Measurements from ENCODE around the gene CCNA2. TPM values are rescaled to one million over a fixed set of nuclear protein-coding genes. Genes with fewer than 3 reads are reported as not detected.

Gene CCNA2
- total RNA-seq: 10 to 100 TPM in 1 of 5 experiments, 1 to 10 TPM in 2, under 1 TPM in 2; 0.24 to 63.7 (median 1.2) TPM
- under 1 TPM; 0.06 to 0.13 TPM for polyA plus RNA-seq
- 1.3 reads per million, percentile 2 among the genes with 10 or more reads in this experiment for total RNA-seq

DNA sequence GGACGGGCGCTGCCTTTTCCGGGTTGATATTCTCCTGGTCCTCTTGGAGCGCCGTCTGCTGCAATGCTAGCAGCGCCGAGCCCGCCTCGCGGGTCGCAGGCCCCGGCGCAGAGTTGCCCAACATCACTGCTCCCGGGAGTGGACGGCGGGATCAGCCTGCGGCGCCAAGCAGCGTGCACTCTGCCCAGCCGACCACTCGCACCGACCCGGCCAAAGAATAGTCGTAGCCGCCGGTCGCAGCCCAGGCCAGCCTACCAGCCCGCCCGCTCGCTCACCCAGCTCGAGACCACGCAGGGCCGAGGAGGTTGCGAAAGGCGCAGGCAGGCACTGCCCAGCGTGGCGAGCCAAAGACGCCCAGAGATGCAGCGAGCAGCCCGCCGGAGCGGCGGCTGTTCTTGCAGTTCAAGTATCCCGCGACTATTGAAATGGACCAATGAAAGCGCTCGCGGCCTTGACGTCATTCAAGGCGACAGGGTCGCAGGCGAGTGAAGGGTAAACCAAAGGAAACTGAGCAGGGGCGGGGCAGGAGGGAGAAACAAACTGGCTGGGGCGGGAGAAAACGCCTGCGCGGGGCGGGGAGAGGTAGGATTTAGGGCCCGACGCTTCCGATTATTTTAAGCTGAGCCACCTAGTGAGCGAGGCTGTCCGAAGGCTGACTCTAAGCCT is at the start of gene CCNA2:
Gene CCNA2 (minus strand): TSS at position 379 of the 666 bp plus-strand sequence. CDS start 255 bp downstream, at position 124.
- DNase-seq: peak; percentile 86 to 95 (median 93)
- H3K4me3 Mint-ChIP-seq: peak within 1 kb of the TSS; percentile 85 to 100 (median 92)
- H3K27ac Mint-ChIP-seq: peak within 1 kb of the TSS; percentile 72 to 97 (median 93)

GRCh38 chr4:121869841-121870822 is 46.4 kb upstream of the CCNA2 start, which contains the start of gene BBS7:
BBS7 (minus strand) TSS chr4:121870474; CDS start chr4:121870313, 161 bp downstream.
- peaks cover 0 to 7% (median 0%) of the 10 kb centered on the region in 3 experiments for H3K36me3 ChIP-seq (ENCODE audit: control insufficient read depth in 2 of 3, insufficient read depth in 3 of 3, low read length in 3 of 3)
- no peaks in the 10 kb centered on the region for H3K9me3 ChIP-seq (ENCODE audit: control insufficient read depth in 2 of 3, low read length in 3 of 3)
- CTCF ChIA-PET: interaction anchor here (0.6 to 0.9 kb wide), 3 partner anchors 30 to 1037 kb away, joined by 3 to 5 read pairs (median 5); no protein-coding TSS in a partner anchor
- intact Hi-C loops (cut with micrococcal nuclease): loop anchor here (1.0 to 10.0 kb wide), 11 partner anchors 31 to 1053 kb away; partner anchors contain the start of genes BBS12 (in 2 of the 2), BLTP1 (in 2 of the 2), EXOSC9 (in 2 of the 2) and ANXA5 (in 1 of the 2)
- H3K36me3 Mint-ChIP-seq: peaks cover 3 to 18% (median 17%) of the 10 kb centered on the region in 5 donors
- peaks cover 0 to 10% of the 10 kb centered on the region in 2 donors for H3K4me1 ChIP-seq (ENCODE audit: control insufficient read depth in 2 of 2, insufficient read depth in 2 of 2, low read length in 2 of 2)
- ATAC-seq (peak; percentile 98), DNase-seq (peak; percentile 79 to 93 (median 89))
- peaks cover 9 to 17% (median 15%) of the 10 kb centered on the region in 7 donors for H3K4me1 Mint-ChIP-seq
- no peaks in the 10 kb centered on the region for H3K9me3 Mint-ChIP-seq
- H3K27ac ChIP-seq (ENCODE audit: low read depth, low read length): peak within 1 kb of the TSS; percentile 77
- H3K27me3 ChIP-seq (ENCODE audit: control insufficient read depth in 2 of 2, insufficient read depth in 2 of 2, low read length in 2 of 2): no peaks in the 10 kb centered on the region
- peak within 1 kb of the TSS; percentile 88 to 98 (median 97) for H3K4me3 Mint-ChIP-seq
- H3K27ac Mint-ChIP-seq: peak within 1 kb of the TSS; percentile 69 to 95 (median 90)
- POLR2A ChIA-PET: interaction anchor here (0.9 to 1.9 kb wide), 5 partner anchors 8 to 70 kb away, joined by 3 to 4 read pairs (median 4); partner anchors contain the start of gene EXOSC9
- H3K4me3 ChIP-seq (ENCODE audit: low read length): peak within 1 kb of the TSS; percentile 99
- H3K27me3 Mint-ChIP-seq: peaks cover 0 to 30% (median 12%) of the 10 kb centered on the region in 5 donors

More for the DNA sequence above, at the start of gene CCNA2:
- H3K4me3 ChIP-seq (ENCODE audit: low read length): peak within 1 kb of the TSS; percentile 85
- H3K27ac ChIP-seq (ENCODE audit: low read depth, low read length): peak within 1 kb of the TSS; percentile 60
- Mint-ChIP-seq H3K9me3 (no peaks in the 10 kb centered on the region), H3K4me1 (peaks cover 4 to 44% (median 12%) of the 10 kb centered on the region in 7 donors), H3K27me3 (peaks cover 0 to 3% (median 0%) of the 10 kb centered on the region in 5 donors), H3K36me3 (peaks cover 0 to 18% (median 0%) of the 10 kb centered on the region in 5 donors)
- no peaks in the 10 kb centered on the region for H3K27me3 ChIP-seq (ENCODE audit: control insufficient read depth in 2 of 2, insufficient read depth in 2 of 2, low read length in 2 of 2)
- CTCF ChIA-PET: interaction anchor here (1.2 kb wide), 1 partner anchor 12 kb away, joined by 4 read pairs; no protein-coding TSS in a partner anchor
- no peaks in the 10 kb centered on the region for H3K36me3 ChIP-seq (ENCODE audit: control insufficient read depth in 2 of 3, insufficient read depth in 3 of 3, low read length in 3 of 3)
- H3K9me3 ChIP-seq (ENCODE audit: control insufficient read depth in 2 of 3, low read length in 3 of 3): no peaks in the 10 kb centered on the region
- peak; percentile 99 for ATAC-seq
- POLR2A ChIA-PET: interaction anchor here (0.6 to 4.6 kb wide), 5 partner anchors 15 to 1333 kb away, joined by 3 to 41 read pairs (median 3); partner anchors contain the start of genes ANXA5, BBS7 and EXOSC9
- H3K4me1 ChIP-seq (ENCODE audit: control insufficient read depth in 2 of 2, insufficient read depth in 2 of 2, low read length in 2 of 2): peaks cover 0 to 9% of the 10 kb centered on the region in 2 donors
- intact Hi-C loops (cut with micrococcal nuclease): loop anchor here (1.0 to 5.0 kb wide), 11 partner anchors 22 to 1100 kb away; partner anchors contain the start of genes ANXA5 (in 2 of the 2), BBS12 (in 2 of the 2), BBS7 (in 2 of the 2) and BLTP1 (in 2 of the 2)

GRCh38 chr4:121863799-121864198 is 40.1 kb upstream of the CCNA2 start:
- intact Hi-C loops (cut with micrococcal nuclease): no loop called here
- H3K9me3 ChIP-seq (ENCODE audit: control insufficient read depth in 2 of 3, low read length in 3 of 3): no peaks in the 10 kb centered on the region
- no peaks in the 10 kb centered on the region for H3K9me3 Mint-ChIP-seq
- no peak overlapping the region for H3K27ac Mint-ChIP-seq
- no peaks in the 10 kb centered on the region for H3K27me3 Mint-ChIP-seq
- H3K36me3 ChIP-seq (ENCODE audit: control insufficient read depth in 2 of 3, insufficient read depth in 3 of 3, low read length in 3 of 3): no peaks in the 10 kb centered on the region
- no peaks in the 10 kb centered on the region for H3K27me3 ChIP-seq (ENCODE audit: control insufficient read depth in 2 of 2, insufficient read depth in 2 of 2, low read length in 2 of 2)
- ChIA-PET CTCF (no interaction called here), POLR2A (no interaction called here)
- H3K36me3 Mint-ChIP-seq: peaks cover 3 to 29% (median 18%) of the 10 kb centered on the region in 5 donors
- ATAC-seq (no peak), DNase-seq (no peak)
- H3K4me1 Mint-ChIP-seq: peaks cover 2 to 8% (median 3%) of the 10 kb centered on the region in 7 donors
- H3K4me1 ChIP-seq (ENCODE audit: control insufficient read depth in 2 of 2, insufficient read depth in 2 of 2, low read length in 2 of 2): no peaks in the 10 kb centered on the region
- no peak overlapping the region for H3K4me3 ChIP-seq (ENCODE audit: low read length)
- H3K27ac ChIP-seq (ENCODE audit: low read depth, low read length): no peak overlapping the region
- no peak overlapping the region for H3K4me3 Mint-ChIP-seq

DNA sequence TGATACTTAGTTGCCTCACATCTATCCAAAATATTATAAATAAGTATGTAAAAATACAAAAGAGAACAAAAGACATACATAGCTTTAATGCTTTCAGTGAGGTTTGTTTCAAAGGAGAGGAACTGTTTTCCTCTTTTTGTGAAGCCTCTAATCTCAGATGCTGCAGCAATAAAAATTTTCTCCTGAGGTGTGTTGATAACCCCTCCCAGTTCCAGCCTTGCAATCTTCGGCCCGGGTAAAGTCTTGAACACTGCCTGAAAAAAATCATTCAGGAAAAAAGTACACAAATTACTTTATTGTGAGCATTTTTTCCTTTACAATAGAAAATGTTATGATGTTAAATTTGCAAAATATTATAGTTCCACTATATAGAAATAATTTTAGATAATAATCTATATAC is 37.7 kb upstream of the CCNA2 start:
- no peaks in the 10 kb centered on the region for H3K4me1 ChIP-seq (ENCODE audit: control insufficient read depth in 2 of 2, insufficient read depth in 2 of 2, low read length in 2 of 2)
- DNase-seq (no peak), ATAC-seq (no peak)
- Mint-ChIP-seq H3K27me3 (no peaks in the 10 kb centered on the region), H3K9me3 (no peaks in the 10 kb centered on the region), H3K27ac (no peak overlapping the region), H3K4me3 (no peak overlapping the region), H3K4me1 (peaks cover 0 to 5% (median 0%) of the 10 kb centered on the region in 7 donors), H3K36me3 (peaks cover 0 to 32% (median 14%) of the 10 kb centered on the region in 5 donors)
- H3K9me3 ChIP-seq (ENCODE audit: control insufficient read depth in 2 of 3, low read length in 3 of 3): no peaks in the 10 kb centered on the region
- POLR2A ChIA-PET: interaction anchor here (1.4 kb wide), 1 partner anchor 34 kb away, joined by 3 read pairs; no protein-coding TSS in a partner anchor
- CTCF ChIA-PET: no interaction called here
- no peaks in the 10 kb centered on the region for H3K27me3 ChIP-seq (ENCODE audit: control insufficient read depth in 2 of 2, insufficient read depth in 2 of 2, low read length in 2 of 2)
- H3K27ac ChIP-seq (ENCODE audit: low read depth, low read length): no peak overlapping the region
- intact Hi-C loops (cut with micrococcal nuclease): no loop called here
- H3K36me3 ChIP-seq (ENCODE audit: control insufficient read depth in 2 of 3, insufficient read depth in 3 of 3, low read length in 3 of 3): no peaks in the 10 kb centered on the region
- no peak overlapping the region for H3K4me3 ChIP-seq (ENCODE audit: low read length)

GRCh38 chr4:121860121-121860520 is 36.4 kb upstream of the CCNA2 start:
- Mint-ChIP-seq H3K9me3 (no peaks in the 10 kb centered on the region), H3K36me3 (peaks cover 0 to 25% (median 6%) of the 10 kb centered on the region in 5 donors), H3K27me3 (no peaks in the 10 kb centered on the region), H3K4me1 (peaks cover 0 to 5% (median 0%) of the 10 kb centered on the region in 7 donors), H3K27ac (no peak overlapping the region), H3K4me3 (no peak overlapping the region)
- CTCF ChIA-PET: interaction anchor here (0.7 kb wide), 1 partner anchor 10 kb away, joined by 3 read pairs; no protein-coding TSS in a partner anchor
- H3K27ac ChIP-seq (ENCODE audit: low read depth, low read length): no peak overlapping the region
- POLR2A ChIA-PET: no interaction called here
- no peaks in the 10 kb centered on the region for H3K27me3 ChIP-seq (ENCODE audit: control insufficient read depth in 2 of 2, insufficient read depth in 2 of 2, low read length in 2 of 2)
- ATAC-seq (no peak), DNase-seq (no peak)
- H3K9me3 ChIP-seq (ENCODE audit: control insufficient read depth in 2 of 3, low read length in 3 of 3): no peaks in the 10 kb centered on the region
- no peak overlapping the region for H3K4me3 ChIP-seq (ENCODE audit: low read length)
- peaks cover 0 to 2% (median 0%) of the 10 kb centered on the region in 3 experiments for H3K36me3 ChIP-seq (ENCODE audit: control insufficient read depth in 2 of 3, insufficient read depth in 3 of 3, low read length in 3 of 3)
- intact Hi-C loops (cut with micrococcal nuclease): no loop called here
- no peaks in the 10 kb centered on the region for H3K4me1 ChIP-seq (ENCODE audit: control insufficient read depth in 2 of 2, insufficient read depth in 2 of 2, low read length in 2 of 2)

GRCh38 chr4:121851354-121851753 is 27.7 kb upstream of the CCNA2 start:
- intact Hi-C loops (cut with micrococcal nuclease): no loop called here
- no peak overlapping the region for H3K27ac ChIP-seq (ENCODE audit: low read depth, low read length)
- H3K36me3 ChIP-seq (ENCODE audit: control insufficient read depth in 2 of 3, insufficient read depth in 3 of 3, low read length in 3 of 3): peaks cover 0 to 8% (median 0%) of the 10 kb centered on the region in 3 experiments
- POLR2A ChIA-PET: no interaction called here
- DNase-seq (no peak), ATAC-seq (no peak)
- no peaks in the 10 kb centered on the region for H3K4me1 ChIP-seq (ENCODE audit: control insufficient read depth in 2 of 2, insufficient read depth in 2 of 2, low read length in 2 of 2)
- no peak overlapping the region for H3K4me3 Mint-ChIP-seq
- peaks cover 3 to 40% (median 12%) of the 10 kb centered on the region in 5 donors for H3K36me3 Mint-ChIP-seq
- CTCF ChIA-PET: no interaction called here
- no peaks in the 10 kb centered on the region for H3K27me3 Mint-ChIP-seq
- H3K4me1 Mint-ChIP-seq: no peaks in the 10 kb centered on the region
- no peak overlapping the region for H3K27ac Mint-ChIP-seq
- no peaks in the 10 kb centered on the region for H3K9me3 Mint-ChIP-seq
- no peaks in the 10 kb centered on the region for H3K9me3 ChIP-seq (ENCODE audit: control insufficient read depth in 2 of 3, low read length in 3 of 3)
- H3K4me3 ChIP-seq (ENCODE audit: low read length): no peak overlapping the region
- no peaks in the 10 kb centered on the region for H3K27me3 ChIP-seq (ENCODE audit: control insufficient read depth in 2 of 2, insufficient read depth in 2 of 2, low read length in 2 of 2)

Measured in naive thymus-derived CD4-positive, alpha-beta T cell (primary cell).